Breast epithelium (tissue), 3 donors: ENCODE data around the gene EXOC3L2.

Source experiments
- CTCF ChIP-seq, 3 donors: fragments of 450-650 bp; IDR thresholded peaks; one replicate each; pipeline ENCODE4 v1.5.1; 2016 to 2017; ENCODE audit warnings: antibody characterized with exemption in 3 of 3, mild to moderate bottlenecking in 3 of 3, moderate library complexity in 3 of 3
- POLR2A ChIP-seq: fragments of 450-650 bp; IDR thresholded peaks from one replicate; pipeline ENCODE4 v1.6.1; 2016; ENCODE audit warnings: antibody characterized with exemption, mild to moderate bottlenecking, moderate library complexity
- POLR2AphosphoS5 ChIP-seq, 3 donors: sonication (generic); formaldehyde crosslinking; IDR thresholded peaks; one replicate each; pipeline ENCODE4 v1.6.1; 2017; ENCODE audit warnings: antibody characterized with exemption in 3 of 3

GRCh38 chr19:45191375-45191774 is 53.8 kb downstream of the EXOC3L2 start:
- TF ChIP-seq CTCF (IDR thresholded peaks at IDR 0.05) (no peak), POLR2A (no peak), POLR2AphosphoS5 (IDR thresholded peaks at IDR 0.05) (no peak)
